ENCODE results near the gene ANXA2R.

- no peak for TF ChIP-seq CTCF (conservative IDR thresholded peaks at IDR 0.05)
- no peak for TF ChIP-seq EZH2 (IDR thresholded peaks at IDR 0.05; ENCODE audit: low read depth)
These were observed 25.6 kb downstream of the ANXA2R start for GRCh38 chr5:43014522-43014921.

All from PC-9 (cell line).